Measurements from ENCODE around the gene TMEM11.

TMEM11 gene

GRCh38 chr17:21252796-21253645 is 39.1 kb upstream of the TMEM11 start, which contains the start of gene NATD1:
TSS of gene NATD1 (minus strand) at chr17:21253410. CDS start at chr17:21253264, 146 bp downstream.
- H3K4me3 ChIP-seq (ENCODE audit: control insufficient read depth, low read depth, low read length), result peak within 1 kb of the TSS; percentile 61
- DNase-seq (ENCODE audit: low read depth), result no peak
- no peak for TF ChIP-seq CTCF (IDR thresholded peaks at IDR 0.05; ENCODE audit: control insufficient read depth, insufficient read depth, low read depth, low read length, missing control alignments)

- TF ChIP-seq CTCF (IDR thresholded peaks at IDR 0.05; ENCODE audit: control insufficient read depth, insufficient read depth, low read depth, low read length, missing control alignments), result no peak
- no peak for DNase-seq (ENCODE audit: low read depth)
- peak overlapping the region; percentile 61 for H3K4me3 ChIP-seq (ENCODE audit: control insufficient read depth, low read depth, low read length)
Measured at GRCh38 chr17:21252289-21252795, 38.4 kb upstream of the TMEM11 start.

GRCh38 chr17:21251337-21252010 is 37.5 kb upstream of the TMEM11 start:
- TF ChIP-seq CTCF (IDR thresholded peaks at IDR 0.05; ENCODE audit: control insufficient read depth, insufficient read depth, low read depth, low read length, missing control alignments), result no peak
- DNase-seq (ENCODE audit: low read depth), result no peak
- no peak overlapping the region for H3K4me3 ChIP-seq (ENCODE audit: control insufficient read depth, low read depth, low read length)

- DNase-seq (ENCODE audit: low read depth), result no peak
- TF ChIP-seq CTCF (IDR thresholded peaks at IDR 0.05; ENCODE audit: control insufficient read depth, insufficient read depth, low read depth, low read length, missing control alignments), result no peak
- H3K4me3 ChIP-seq (ENCODE audit: control insufficient read depth, low read depth, low read length), result no peak overlapping the region
Measured at GRCh38 chr17:21250854-21251253, 36.9 kb upstream of the TMEM11 start.

GRCh38 chr17:21249920-21250703 is 36.2 kb upstream of the TMEM11 start:
- H3K4me3 ChIP-seq (ENCODE audit: control insufficient read depth, low read depth, low read length), result no peak overlapping the region
- no peak for TF ChIP-seq CTCF (IDR thresholded peaks at IDR 0.05; ENCODE audit: control insufficient read depth, insufficient read depth, low read depth, low read length, missing control alignments)
- DNase-seq (ENCODE audit: low read depth), result no peak
